PC-3 (cell line): ENCODE results near the gene PATL1.

Experiments used
- CTCF ChIP-seq: fragments of 300-600 bp; sonication (generic); conservative IDR thresholded peaks from 2 replicates; pipeline ENCODE4 v1.5.1; 2017; ENCODE audit warnings: antibody characterized with exemption, low read depth, mild to moderate bottlenecking, low read length
- EZH2 ChIP-seq: fragments of 300-600 bp; sonication (generic); IDR thresholded peaks from one replicate; pipeline ENCODE4 v1.6.1; 2017; ENCODE audit warnings: antibody characterized with exemption, mild to moderate bottlenecking, low read length; ENCODE audit not compliant: unreplicated experiment

DNA sequence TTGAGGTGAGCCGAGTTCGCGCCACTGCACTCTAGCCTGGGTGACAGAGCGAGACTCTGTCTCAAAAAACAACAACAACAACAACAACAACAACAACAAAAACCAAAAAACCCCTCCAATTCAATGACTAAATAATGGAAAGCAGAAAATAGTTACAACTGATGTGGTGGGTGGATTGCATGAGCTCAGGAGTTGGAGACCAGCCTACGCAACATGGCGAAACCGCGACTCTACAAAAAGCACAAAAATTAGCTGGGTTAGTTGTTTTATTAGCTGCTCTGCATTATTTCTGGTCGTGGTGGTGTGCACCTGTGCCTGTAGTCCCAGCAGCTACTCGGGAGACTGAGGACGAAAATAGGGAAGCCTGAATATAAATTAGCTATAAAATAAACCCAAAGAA, 2.6 kb upstream of the PATL1 start:
- TF ChIP-seq CTCF (no peak), EZH2 (no peak)
